ENCODE results near the gene SBDS. TPM values are rescaled to one million over a fixed set of nuclear protein-coding genes. Genes with fewer than 3 reads are reported as not detected.
A peak's percentile ranks its signal among the peaks of the same experiment; 100 is the strongest.
"Not testable (repeated sequence)": the region's sequence is repeated elsewhere in the genome, so short reads cannot be mapped to it uniquely, and the experiment has no call there.

SBDS gene
- total RNA-seq, 1 donor from 2014 or later = 66.3 TPM

GRCh38 chr7:67008260-67008659, 12.9 kb upstream of the SBDS start:
- peaks cover 2% of the 10 kb centered on the region for H3K4me1 Mint-ChIP-seq (ENCODE audit: low read depth, unreplicated experiment)
- no peak for DNase-seq
- no peaks in the 10 kb centered on the region for H3K27me3 Mint-ChIP-seq (ENCODE audit: unreplicated experiment)
- no peaks in the 10 kb centered on the region for H3K36me3 Mint-ChIP-seq (ENCODE audit: unreplicated experiment)
- no peak overlapping the region for H3K27ac Mint-ChIP-seq (ENCODE audit: unreplicated experiment)
- no peak overlapping the region for H3K4me3 Mint-ChIP-seq (ENCODE audit: unreplicated experiment)
- TF ChIP-seq, protein P1, sequence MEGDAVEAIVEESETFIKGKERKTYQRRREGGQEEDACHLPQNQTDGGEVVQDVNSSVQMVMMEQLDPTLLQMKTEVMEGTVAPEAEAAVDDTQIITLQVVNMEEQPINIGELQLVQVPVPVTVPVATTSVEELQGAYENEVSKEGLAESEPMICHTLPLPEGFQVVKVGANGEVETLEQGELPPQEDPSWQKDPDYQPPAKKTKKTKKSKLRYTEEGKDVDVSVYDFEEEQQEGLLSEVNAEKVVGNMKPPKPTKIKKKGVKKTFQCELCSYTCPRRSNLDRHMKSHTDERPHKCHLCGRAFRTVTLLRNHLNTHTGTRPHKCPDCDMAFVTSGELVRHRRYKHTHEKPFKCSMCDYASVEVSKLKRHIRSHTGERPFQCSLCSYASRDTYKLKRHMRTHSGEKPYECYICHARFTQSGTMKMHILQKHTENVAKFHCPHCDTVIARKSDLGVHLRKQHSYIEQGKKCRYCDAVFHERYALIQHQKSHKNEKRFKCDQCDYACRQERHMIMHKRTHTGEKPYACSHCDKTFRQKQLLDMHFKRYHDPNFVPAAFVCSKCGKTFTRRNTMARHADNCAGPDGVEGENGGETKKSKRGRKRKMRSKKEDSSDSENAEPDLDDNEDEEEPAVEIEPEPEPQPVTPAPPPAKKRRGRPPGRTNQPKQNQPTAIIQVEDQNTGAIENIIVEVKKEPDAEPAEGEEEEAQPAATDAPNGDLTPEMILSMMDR (IDR thresholded peaks at IDR 0.05; ENCODE audit: partially characterized antibody, unreplicated experiment) = no peak
- peaks cover 1% of the 10 kb centered on the region for H3K9me3 Mint-ChIP-seq (ENCODE audit: unreplicated experiment)

DNA sequence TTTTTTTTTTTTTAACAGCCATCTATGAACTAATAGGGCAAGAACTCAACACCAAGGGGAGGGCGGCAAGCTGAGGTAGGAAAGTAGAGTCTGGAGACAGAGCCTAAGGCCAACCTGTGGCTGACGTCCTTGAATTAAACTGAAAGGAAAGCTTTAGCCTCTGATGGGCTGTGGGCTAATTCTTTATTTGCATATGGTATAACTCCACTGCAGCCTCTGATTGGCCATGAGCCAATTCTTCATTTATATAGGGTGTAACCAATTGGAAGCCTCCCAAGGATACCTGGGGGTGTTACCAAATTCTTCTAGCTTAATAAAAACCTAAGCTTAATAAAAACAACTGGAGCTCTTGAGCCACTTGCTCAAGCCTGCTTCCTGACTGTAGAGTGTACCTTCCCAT, 11.6 kb upstream of the SBDS start:
- Mint-ChIP-seq H3K4me3 (ENCODE audit: unreplicated experiment) (no peak overlapping the region), H3K36me3 (ENCODE audit: unreplicated experiment) (no peaks in the 10 kb centered on the region), H3K27me3 (ENCODE audit: unreplicated experiment) (no peaks in the 10 kb centered on the region), H3K9me3 (ENCODE audit: unreplicated experiment) (peaks cover 1% of the 10 kb centered on the region), H3K4me1 (ENCODE audit: low read depth, unreplicated experiment) (peaks cover 2% of the 10 kb centered on the region), H3K27ac (ENCODE audit: unreplicated experiment) (no peak overlapping the region)
- DNase-seq = no peak
- TF ChIP-seq, protein P1 (IDR thresholded peaks at IDR 0.05; ENCODE audit: partially characterized antibody, unreplicated experiment) = no peak

DNA sequence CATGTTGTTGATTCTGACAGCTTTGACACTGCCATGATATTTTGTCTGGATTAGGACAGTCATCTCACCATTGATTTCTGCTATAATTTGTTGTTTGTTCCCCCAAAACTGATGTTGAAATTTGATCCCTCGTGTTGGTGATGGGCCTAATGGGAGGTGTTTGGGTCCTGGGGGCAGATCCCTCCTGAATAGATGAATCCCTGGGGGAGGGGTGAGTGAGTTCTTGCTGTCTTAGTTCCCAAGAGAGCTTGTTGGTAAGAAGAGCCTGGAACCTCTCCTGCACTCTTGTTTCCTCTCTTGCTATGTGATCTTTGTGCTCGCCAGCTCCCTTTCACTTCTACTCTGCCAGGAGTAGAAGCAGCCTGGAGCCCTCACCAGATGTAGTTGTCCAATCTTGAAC, 8.8 kb upstream of the SBDS start:
- not testable (repeated sequence) for H3K27ac Mint-ChIP-seq (ENCODE audit: unreplicated experiment)

DNA sequence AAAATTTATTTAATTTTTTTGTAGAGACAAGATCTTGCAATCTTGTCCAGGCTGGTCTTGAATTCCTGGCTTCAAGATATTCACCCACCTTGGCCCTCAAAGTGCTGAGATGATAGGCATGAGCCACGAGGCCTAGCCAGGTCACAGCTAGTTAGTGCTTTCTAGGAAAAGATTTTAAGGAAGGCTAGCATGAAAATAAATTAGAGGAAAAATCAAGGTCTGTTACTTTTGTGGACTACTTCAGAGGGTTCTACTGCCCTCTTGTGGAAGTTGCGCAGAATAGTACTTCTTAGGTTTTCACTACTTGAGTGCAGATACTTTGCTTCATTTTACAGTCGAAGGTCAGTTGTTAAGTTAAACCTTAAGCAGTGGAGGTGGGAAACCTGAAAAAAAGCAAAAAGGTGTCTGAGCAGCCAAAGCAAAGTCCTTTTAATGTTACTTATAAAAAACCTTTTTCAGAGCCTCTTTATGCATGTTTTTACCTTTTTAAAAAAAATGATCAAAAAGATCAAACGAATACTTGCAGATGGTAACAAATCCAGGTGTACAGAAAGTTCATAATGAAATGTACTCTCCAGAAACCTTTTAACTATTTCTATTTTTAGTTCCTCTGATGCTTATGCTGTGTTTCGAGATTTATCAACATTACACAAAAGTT, 5.3 kb upstream of the SBDS start:
- DNase-seq; H3K36me3 Mint-ChIP-seq (ENCODE audit: unreplicated experiment); H3K4me3 Mint-ChIP-seq (ENCODE audit: unreplicated experiment); H3K9me3 Mint-ChIP-seq (ENCODE audit: unreplicated experiment); H3K4me1 Mint-ChIP-seq (ENCODE audit: low read depth, unreplicated experiment); H3K27me3 Mint-ChIP-seq (ENCODE audit: unreplicated experiment); H3K27ac Mint-ChIP-seq (ENCODE audit: unreplicated experiment): not testable (repeated sequence)
- TF ChIP-seq, protein P1 (IDR thresholded peaks at IDR 0.05; ENCODE audit: partially characterized antibody, unreplicated experiment) = peak; percentile 55

More for the DNA sequence above, 8.8 kb upstream of the SBDS start:
- not testable (repeated sequence) for H3K4me1 Mint-ChIP-seq (ENCODE audit: low read depth, unreplicated experiment); H3K36me3 Mint-ChIP-seq (ENCODE audit: unreplicated experiment); H3K27me3 Mint-ChIP-seq (ENCODE audit: unreplicated experiment); DNase-seq; H3K9me3 Mint-ChIP-seq (ENCODE audit: unreplicated experiment); H3K4me3 Mint-ChIP-seq (ENCODE audit: unreplicated experiment)

DNA sequence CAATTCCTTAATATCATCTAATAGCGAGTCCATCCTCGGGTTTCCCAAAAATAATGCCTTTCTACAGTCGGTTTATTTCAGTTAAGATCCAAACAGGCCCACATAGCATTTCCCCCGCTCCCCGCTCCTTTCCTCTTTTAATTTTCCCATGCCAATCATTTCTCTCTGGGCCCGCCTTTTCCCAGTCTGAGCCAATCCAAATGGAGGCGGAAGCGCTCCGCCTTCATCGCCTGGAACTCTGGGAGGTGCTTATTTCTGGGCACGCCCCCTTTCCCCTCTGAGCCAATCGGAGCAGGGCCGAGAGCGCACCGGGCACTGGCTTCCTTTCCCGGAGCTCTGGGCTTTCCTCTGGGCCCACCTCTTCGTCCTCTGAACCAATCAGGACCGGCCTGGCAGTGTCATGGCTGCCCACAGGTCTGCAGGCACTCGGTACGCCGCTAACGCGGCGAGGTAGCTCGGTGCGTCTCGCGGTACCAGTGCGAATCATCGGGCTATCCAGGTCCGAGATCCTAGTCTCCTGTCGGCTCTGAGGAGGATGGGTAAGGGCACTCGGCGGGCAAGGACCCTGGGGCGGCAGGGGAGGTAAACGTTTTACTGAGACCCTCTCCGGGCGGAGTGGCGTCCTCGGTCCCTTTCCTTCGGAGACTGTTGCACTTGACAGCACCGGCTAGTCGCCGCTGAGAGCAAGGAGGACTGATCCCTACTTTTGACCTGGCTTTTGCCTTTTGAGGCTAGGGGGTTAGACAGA, 1.2 kb upstream of the SBDS start, which contains the start of gene TYW1:
TYW1 (plus strand) TSS at position 390 of the 748 bp plus-strand sequence; CDS start at position 536, 146 bp downstream.
- H3K36me3 Mint-ChIP-seq (ENCODE audit: unreplicated experiment); H3K27me3 Mint-ChIP-seq (ENCODE audit: unreplicated experiment); H3K9me3 Mint-ChIP-seq (ENCODE audit: unreplicated experiment); H3K4me1 Mint-ChIP-seq (ENCODE audit: low read depth, unreplicated experiment): not testable (repeated sequence)
- H3K27ac Mint-ChIP-seq (ENCODE audit: unreplicated experiment) = peak within 1 kb of the TSS; percentile 95
- peak within 1 kb of the TSS; percentile 99 for H3K4me3 Mint-ChIP-seq (ENCODE audit: unreplicated experiment)
- DNase-seq = peak; percentile 97

DNA sequence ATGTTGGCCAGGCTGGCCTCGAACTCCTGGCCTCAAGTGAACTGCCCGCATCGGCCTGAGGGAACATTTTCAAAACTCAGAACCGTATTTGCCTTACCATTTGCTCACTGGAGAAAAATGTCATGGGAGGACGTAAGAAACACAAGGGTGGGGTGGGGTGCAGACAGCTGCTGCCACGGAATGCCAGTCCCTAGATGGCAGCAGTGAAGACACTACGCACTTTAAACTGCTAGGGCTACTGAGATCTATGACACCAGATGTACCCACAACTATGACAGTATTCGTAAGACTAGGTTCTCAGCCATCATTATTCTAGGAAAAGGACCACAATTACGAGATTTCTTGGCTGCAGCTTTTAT, 716 bp downstream of the SBDS start:
- not testable (repeated sequence) for H3K4me1 Mint-ChIP-seq (ENCODE audit: low read depth, unreplicated experiment); H3K27me3 Mint-ChIP-seq (ENCODE audit: unreplicated experiment); H3K9me3 Mint-ChIP-seq (ENCODE audit: unreplicated experiment); H3K36me3 Mint-ChIP-seq (ENCODE audit: unreplicated experiment)
- peak; percentile 29 for DNase-seq
- peak overlapping the region; percentile 97 for H3K27ac Mint-ChIP-seq (ENCODE audit: unreplicated experiment)
- H3K4me3 Mint-ChIP-seq (ENCODE audit: unreplicated experiment) = peak overlapping the region; percentile 99

DNA sequence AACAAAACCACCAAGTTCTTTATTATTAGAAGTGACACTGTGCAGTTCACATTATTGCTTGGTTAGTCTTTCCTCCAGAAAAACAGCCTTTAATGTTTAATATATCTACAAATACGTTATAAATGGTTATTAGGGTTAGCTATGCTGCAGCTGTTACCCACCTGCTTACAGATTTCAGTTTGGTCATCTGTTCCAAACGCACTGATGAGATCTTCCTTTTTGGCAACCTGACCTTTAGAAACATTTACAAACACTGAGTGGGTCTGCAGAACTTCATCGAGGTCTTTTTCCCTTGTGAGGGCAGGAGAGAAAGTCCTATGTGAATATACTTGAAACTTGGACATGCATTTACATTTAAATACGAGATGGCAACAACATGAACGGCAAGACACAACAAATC, 1.3 kb downstream of the SBDS start:
- not testable (repeated sequence) for H3K4me1 Mint-ChIP-seq (ENCODE audit: low read depth, unreplicated experiment); H3K27me3 Mint-ChIP-seq (ENCODE audit: unreplicated experiment); DNase-seq; H3K36me3 Mint-ChIP-seq (ENCODE audit: unreplicated experiment); H3K9me3 Mint-ChIP-seq (ENCODE audit: unreplicated experiment)
- H3K4me3 Mint-ChIP-seq (ENCODE audit: unreplicated experiment) = peak overlapping the region; percentile 99
- peak overlapping the region; percentile 97 for H3K27ac Mint-ChIP-seq (ENCODE audit: unreplicated experiment)

DNA sequence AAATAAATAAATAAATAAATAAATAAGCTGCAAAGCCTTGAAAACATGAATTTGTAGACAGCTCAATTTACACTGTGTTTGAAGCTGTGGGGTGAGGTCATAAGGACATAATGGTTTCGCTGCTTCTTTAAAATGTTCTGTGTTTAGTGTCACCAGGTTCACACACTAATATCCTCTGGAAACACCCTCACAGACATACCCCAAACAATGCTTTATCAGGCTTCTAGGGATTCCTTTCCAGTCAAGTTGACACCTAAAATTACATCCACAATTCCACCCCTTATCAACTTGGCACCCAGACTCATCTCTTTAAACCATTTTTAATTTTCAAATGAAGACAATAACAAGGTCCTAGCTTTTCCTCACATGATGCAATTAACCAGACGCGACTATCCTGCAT, 5.8 kb downstream of the SBDS start:
- not testable (repeated sequence) for H3K4me3 Mint-ChIP-seq (ENCODE audit: unreplicated experiment); H3K4me1 Mint-ChIP-seq (ENCODE audit: low read depth, unreplicated experiment); H3K9me3 Mint-ChIP-seq (ENCODE audit: unreplicated experiment); H3K36me3 Mint-ChIP-seq (ENCODE audit: unreplicated experiment); DNase-seq; H3K27me3 Mint-ChIP-seq (ENCODE audit: unreplicated experiment); H3K27ac Mint-ChIP-seq (ENCODE audit: unreplicated experiment)

GRCh38 chr7:66980336-66980735, 15.1 kb downstream of the SBDS start:
- H3K4me1 Mint-ChIP-seq (ENCODE audit: low read depth, unreplicated experiment); H3K27me3 Mint-ChIP-seq (ENCODE audit: unreplicated experiment); H3K9me3 Mint-ChIP-seq (ENCODE audit: unreplicated experiment); DNase-seq; H3K36me3 Mint-ChIP-seq (ENCODE audit: unreplicated experiment); H3K4me3 Mint-ChIP-seq (ENCODE audit: unreplicated experiment); H3K27ac Mint-ChIP-seq (ENCODE audit: unreplicated experiment): not testable (repeated sequence)
